GM12892 (cell line): ENCODE data around the gene LYRM1.
"Not testable (repeated sequence)": the region's sequence is repeated elsewhere in the genome, so short reads cannot be mapped to it uniquely, and the experiment has no call there.

ENCODE experiments used
- DNase-seq: peaks from one replicate; pipeline ENCODE4 v3.0.0; 2011; ENCODE audit not compliant: insufficient read length
- FAIRE-seq: peaks from 2 replicates; lab custom pipeline; 2011; peaks lifted over from hg19 to GRCh38; lab: Jason Lieb, UNC
- POLR2A ChIP-seq: IDR thresholded peaks from 2 replicates; pipeline ENCODE4 v1.6.1; 2011; ENCODE audit warnings: low read depth, low read length, control low read depth
- POLR2AphosphoS5 ChIP-seq: IDR thresholded peaks from 2 replicates; pipeline ENCODE4 v1.6.1; 2011; ENCODE audit warnings: low read depth, low read length, control low read depth
- TAF1 ChIP-seq: IDR thresholded peaks from 2 replicates; pipeline ENCODE4 v1.6.1; 2011; ENCODE audit warnings: low read depth, mild to moderate bottlenecking, control low read depth, low read length, borderline replicate concordance

Gene LYRM1

GRCh38 chr16:20930365-20930690, 29.8 kb downstream of the LYRM1 start:
- TF ChIP-seq POLR2A (no peak), TAF1 (no peak), POLR2AphosphoS5 (no peak)
- DNase-seq, result no peak
- no peak for FAIRE-seq

GRCh38 chr16:20931066-20931600, 30.6 kb downstream of the LYRM1 start:
- TF ChIP-seq TAF1 (no peak), POLR2AphosphoS5 (no peak), POLR2A (no peak)
- FAIRE-seq, result no peak
- no peak for DNase-seq

DNA sequence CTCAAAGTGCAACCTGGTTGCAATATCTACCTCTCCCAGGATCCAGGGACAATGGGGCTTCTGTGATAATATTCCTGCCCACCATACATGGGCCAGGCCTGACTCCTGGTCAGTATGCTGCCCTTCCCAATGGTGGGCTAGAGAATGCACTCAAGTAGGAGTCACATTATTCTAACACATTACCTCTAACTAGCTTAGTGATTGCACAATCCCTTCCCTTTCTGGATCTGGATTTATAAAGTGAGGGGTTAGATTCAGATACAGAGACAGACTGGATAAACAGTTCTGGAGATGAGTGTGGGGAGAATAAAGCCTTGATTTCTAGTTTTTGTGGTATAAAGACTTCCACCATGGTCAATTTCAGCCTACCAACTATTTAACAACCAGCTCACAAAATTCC, 33.0 kb downstream of the LYRM1 start:
- no peak for TF ChIP-seq TAF1
- no peak for TF ChIP-seq POLR2AphosphoS5
- TF ChIP-seq POLR2A, result no peak
- no peak for DNase-seq
- FAIRE-seq, result no peak

DNA sequence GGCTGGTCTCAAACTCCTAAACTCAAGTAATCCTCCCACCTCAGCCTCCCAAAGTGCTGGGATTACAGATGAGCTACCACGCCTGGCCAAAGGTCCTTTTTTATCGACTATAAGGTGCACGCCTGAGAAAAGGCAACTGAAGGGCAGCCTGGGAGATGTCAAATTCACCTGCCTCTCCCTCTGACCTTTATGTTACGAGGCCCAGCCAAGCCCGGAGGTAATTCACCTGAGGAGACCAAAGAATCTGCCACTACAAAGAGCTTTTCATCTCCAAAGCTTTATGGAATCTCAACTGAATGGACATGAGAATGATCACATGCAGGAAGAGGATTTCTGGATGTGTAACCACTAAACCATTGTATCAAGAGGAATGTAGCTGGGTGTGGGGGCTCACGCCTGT, 37.2 kb downstream of the LYRM1 start:
- FAIRE-seq, result no peak
- TF ChIP-seq POLR2AphosphoS5 (no peak), POLR2A (no peak), TAF1 (no peak)
- no peak for DNase-seq

DNA sequence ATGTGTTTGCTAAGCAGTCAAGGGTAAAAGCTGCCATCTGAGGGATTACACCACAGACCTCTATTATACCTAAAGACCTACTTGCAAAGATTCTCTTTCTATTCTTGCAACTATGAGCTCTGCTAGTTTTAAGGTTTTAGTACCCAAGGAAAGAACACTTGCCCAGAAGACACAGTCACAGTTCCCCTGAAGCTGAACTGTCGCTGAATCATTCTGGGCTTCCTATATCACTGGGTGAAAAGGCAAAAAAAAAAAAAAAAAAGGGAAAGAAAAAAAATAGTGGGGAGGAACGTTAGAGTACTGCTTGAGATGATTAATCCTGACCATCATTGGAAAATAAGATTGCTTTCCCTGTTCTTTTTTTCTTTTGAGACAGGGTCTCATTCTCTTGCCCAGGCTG, 37.9 kb downstream of the LYRM1 start:
- no peak for TF ChIP-seq POLR2AphosphoS5
- no peak for TF ChIP-seq POLR2A
- TF ChIP-seq TAF1, result no peak
- FAIRE-seq, result no peak
- DNase-seq, result no peak

GRCh38 chr16:20939611-20940010, 39.0 kb downstream of the LYRM1 start:
- DNase-seq, result no peak
- no peak for FAIRE-seq
- TF ChIP-seq TAF1 (no peak), POLR2AphosphoS5 (no peak), POLR2A (no peak)

GRCh38 chr16:20940871-20941635, 40.5 kb downstream of the LYRM1 start:
- FAIRE-seq (no peak), DNase-seq (no peak)
- TF ChIP-seq TAF1, result no peak
- TF ChIP-seq POLR2AphosphoS5, result no peak
- TF ChIP-seq POLR2A, result no peak

DNA sequence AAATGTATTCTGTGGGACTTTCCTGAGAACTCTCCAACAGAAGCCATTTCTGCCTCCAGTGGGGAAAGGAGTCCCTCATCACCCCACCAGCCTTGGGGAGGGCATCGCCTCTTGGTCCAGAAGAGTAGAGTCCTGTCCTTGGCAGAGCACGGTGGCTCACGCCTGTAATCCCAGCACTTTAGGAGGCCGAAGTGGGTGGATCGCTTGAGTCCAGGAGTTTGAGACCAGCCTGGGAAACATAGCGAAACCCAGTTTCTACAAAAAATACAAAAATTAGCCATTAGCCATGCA, 41.0 kb downstream of the LYRM1 start:
- no peak for DNase-seq
- TF ChIP-seq TAF1 (no peak), POLR2AphosphoS5 (no peak), POLR2A (no peak)
- FAIRE-seq, result no peak

DNA sequence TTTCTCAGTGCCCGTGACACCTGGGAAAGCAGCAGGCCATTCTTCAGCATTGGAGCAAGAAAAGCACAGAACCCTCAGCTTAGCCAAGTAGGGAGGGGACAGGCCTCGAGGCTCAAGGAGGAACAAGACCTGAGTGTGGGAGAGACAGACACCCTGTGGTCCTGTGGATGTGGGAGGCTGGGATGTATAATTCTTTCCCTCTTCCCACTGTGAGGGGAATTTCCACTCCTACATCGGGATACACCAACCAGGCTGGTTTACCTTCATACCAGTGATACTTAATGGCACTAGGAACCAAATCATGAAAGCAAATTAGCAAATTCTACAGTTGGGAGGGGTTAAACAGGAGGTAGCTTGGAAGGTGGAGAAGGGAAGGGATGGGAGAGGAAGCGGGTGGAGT, 41.7 kb downstream of the LYRM1 start:
- no peak for DNase-seq
- no peak for FAIRE-seq
- TF ChIP-seq POLR2AphosphoS5, result no peak
- TF ChIP-seq POLR2A, result no peak
- no peak for TF ChIP-seq TAF1

- TF ChIP-seq POLR2A (no peak), POLR2AphosphoS5 (no peak), TAF1 (no peak)
- FAIRE-seq (peak; percentile 21), DNase-seq (no peak)
Observed at GRCh38 chr16:20944861-20945574, 44.4 kb downstream of the LYRM1 start.

- not testable (repeated sequence) for FAIRE-seq, DNase-seq
Observed at GRCh38 chr16:20945575-20945875, 45.0 kb downstream of the LYRM1 start.

- FAIRE-seq (no peak), DNase-seq (no peak)
- TF ChIP-seq POLR2AphosphoS5 (no peak), TAF1 (no peak), POLR2A (no peak)
Observed at GRCh38 chr16:20946015-20946629, 45.6 kb downstream of the LYRM1 start.
